Right lung (tissue), 5 donors: ENCODE results near the gene ATP5F1E. TPM values are rescaled to one million over a fixed set of nuclear protein-coding genes. Genes with fewer than 3 reads are reported as not detected.
"Not testable (repeated sequence)": the region's sequence is repeated elsewhere in the genome, so short reads cannot be mapped to it uniquely, and the experiment has no call there.

Source experiments
- DNase-seq, 2 donors: peaks; one replicate each; pipeline ENCODE4 v3.0.0-alpha.2; 2013
- polyA plus RNA-seq, 5 donors: library from polyadenylated mRNA; unstranded; fragments of 120-200 nt; gene quantifications; one replicate each; pipeline versions ENCODE4 v1.2.1 to v1.2.3, GENCODE V29; 2013; ENCODE audit warnings: inconsistent platforms in 1 of 5, low replicate concordance in 1 of 5; ENCODE audit not compliant: insufficient read length in 5 of 5, insufficient read depth in 1 of 5

Gene ATP5F1E
- polyA plus RNA-seq, 5 donors, result 156 to 213 (median 203) TPM

DNA sequence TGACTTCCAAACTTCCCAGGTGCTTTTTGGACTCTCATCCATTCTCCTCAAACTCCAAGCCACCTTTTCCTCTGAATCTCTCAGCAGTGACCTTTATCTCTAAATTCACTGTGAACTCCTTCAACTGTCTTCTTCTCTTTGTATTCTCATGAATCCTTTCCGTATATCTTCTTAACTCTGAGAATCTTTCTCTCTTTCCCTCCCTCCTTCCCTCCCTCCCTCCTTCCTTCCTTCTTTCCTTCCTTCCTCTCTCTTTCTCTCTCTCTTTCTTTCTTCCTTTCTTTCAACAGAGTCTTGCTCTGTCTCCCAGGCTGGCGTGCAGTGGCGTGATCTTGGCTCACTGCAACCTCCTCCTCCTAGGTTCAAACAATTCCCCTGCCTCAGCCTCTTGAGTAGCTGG lies 14.7 kb upstream of the ATP5F1E start:
- DNase-seq, result no peak

DNA sequence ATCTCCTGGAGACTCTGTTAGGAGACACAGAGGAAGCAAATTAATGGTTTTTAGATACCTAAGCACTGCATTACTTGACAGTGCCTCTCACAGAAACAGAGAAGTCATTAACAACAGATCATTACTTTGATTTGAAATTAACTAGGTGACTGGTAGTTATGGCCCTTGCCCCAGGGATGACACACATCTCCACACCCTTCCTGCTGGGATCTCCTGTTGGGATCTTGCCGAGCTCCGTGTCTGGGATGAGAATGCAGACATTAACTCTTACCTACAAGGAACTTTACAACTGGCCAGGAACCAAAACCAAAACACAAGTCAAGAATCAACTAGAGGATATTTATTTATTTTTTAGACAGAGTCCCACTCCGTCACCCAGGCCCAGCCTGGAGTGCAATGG lies 12.7 kb upstream of the ATP5F1E start:
- DNase-seq, result no peak

DNA sequence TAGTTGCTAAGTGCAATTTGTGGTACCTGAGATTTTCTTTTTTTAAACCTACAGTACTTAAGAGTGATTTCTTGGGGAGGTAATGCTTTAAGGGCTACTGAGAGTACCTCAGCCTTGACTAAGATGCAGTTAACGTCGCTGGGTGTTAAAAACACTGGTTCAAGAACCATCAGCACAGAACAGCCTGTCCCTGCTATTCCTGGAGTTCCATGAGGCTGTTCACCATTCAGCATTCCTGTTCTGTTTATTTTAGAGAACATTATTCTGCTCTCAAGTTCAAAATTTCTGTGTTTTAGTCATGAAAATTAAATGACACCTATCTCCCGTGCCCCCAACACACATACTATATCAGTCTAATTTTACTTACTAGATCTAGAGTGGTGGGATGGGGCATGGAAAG lies 12.2 kb upstream of the ATP5F1E start:
- no peak for DNase-seq

DNA sequence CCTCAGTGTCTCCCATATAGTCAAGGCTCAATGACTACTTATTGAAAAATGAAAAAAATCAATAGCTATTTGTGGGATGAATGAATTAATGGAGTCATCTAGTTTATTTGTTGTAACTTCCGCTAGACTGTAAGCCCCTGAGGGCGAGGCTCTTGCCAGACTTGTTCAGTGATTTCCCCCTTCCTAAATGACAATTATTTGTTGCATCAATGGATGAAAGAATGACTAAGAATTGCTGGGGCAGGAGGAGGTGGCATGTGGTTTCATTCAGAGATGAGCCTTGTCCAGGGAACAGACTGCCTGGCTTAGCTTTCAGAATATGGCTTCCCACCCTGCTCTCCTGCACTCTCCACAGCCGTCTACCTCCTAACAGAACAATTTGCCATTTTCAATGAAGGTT lies 11.6 kb upstream of the ATP5F1E start:
- no peak for DNase-seq

DNA sequence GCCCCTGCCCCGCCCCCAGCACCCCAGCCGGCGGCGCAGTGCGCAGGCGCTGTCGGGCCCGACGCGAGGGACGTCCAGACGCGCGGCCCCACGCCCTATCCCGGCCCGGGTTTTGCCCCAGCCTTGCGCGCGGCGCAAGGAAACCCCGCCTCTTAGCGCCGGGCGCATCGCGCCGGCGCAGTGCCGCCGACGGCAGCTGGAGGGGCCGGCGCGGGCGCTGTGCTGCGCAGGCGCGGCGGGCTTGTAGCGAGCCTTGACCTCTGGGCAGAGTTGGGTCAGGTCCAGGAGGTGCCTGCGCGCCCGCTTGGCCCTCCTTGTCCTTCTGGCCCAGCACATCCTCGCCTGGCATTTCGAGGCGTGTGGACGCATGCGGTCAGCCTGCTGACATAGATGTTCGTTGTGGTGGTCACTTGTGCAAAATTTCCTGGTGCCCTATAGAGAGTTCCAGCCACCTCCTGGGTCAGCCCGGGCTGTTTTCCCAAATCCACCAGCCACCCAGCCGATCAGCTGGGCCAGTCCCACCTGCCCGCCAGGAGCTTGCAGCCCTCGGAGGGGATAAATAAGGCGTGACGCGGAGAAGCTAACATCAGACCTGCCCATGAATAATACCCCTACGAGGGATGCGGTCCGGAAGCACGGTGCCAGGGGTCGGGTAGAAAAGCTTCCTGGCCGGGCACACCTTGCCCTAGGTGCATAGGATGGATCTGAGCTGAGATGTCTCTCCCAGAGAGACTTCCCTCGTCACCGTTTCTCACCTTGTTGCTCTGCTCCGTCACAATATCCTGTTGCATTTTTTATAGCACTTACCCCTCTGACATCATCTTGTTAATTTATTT lies 10.9 kb upstream of the ATP5F1E start:
- peak; percentile 93 for DNase-seq

DNA sequence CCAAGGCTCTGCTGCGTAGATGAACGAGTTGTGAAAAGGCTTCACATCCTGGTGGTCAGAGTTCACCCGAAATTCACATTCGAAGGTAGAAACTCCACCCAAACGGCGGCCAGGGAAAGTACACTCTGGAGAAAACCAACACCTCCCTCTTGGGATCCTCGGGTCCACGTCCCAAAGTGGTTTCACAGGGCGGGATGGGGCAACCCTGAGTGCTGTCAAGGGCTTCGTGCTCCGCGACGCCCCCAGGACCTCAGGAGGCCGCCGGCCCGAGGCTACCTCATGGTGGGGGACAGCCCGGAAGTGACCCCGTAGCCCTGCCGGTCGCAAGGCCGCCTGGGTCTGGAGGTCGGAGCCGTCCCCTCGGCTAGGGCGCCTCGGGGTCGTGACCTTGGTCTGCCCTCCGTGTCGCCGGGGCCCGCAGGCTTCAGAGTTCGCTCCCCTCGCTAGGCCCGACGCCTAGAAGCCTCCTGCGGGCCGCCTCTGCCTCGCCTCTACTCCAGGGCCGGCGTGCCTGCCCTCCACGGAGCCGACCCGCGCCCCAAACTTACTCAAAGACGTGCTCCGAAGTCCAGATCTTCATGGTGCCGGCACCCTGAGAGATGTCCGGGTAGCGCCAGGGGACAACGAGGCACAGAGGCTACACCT lies 10.1 kb upstream of the ATP5F1E start, which contains the start of gene PRELID3B:
PRELID3B (minus strand) TSS at position 636 of the 645 bp plus-strand sequence; CDS start at position 580, 56 bp downstream.
- DNase-seq, result no peak

DNA sequence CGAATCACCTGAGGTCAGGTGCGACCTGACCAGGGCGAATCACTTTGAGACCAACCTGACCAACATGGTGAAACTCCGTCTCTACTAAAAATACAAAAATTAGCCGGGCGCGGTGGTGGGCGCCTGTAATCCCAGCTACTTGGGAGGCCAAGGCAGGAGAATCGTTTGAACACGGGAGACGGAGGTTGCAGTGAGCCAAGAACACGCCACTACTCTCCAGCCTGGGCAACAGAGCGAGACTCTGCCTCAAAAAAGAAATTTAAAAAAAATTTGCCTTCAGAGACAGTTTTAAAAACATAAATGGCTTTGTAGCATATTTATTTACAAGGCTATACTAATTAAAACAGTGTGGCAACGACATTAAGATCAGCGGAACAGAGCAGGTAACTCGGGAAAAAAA lies 9.4 kb upstream of the ATP5F1E start:
- DNase-seq, result not testable (repeated sequence)

DNA sequence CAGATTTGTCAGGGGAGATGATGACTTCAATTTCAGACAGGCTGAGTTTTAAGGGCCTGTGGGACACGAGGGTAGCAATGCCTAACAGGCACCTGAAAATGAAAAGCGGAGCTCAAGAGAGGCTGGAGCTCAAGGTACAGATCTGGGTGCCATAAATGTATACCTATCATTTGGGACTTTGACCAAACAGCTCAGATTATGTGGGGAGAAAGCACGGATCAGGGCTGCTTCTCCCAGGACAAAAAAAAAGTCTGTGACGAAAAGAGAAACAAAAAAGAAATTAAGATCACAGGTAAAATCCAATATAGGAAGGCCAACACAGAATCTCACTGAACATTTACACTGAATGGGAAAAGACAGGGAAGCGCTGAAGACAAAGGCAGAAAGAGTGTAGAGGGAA lies 8.5 kb upstream of the ATP5F1E start:
- no peak for DNase-seq

DNA sequence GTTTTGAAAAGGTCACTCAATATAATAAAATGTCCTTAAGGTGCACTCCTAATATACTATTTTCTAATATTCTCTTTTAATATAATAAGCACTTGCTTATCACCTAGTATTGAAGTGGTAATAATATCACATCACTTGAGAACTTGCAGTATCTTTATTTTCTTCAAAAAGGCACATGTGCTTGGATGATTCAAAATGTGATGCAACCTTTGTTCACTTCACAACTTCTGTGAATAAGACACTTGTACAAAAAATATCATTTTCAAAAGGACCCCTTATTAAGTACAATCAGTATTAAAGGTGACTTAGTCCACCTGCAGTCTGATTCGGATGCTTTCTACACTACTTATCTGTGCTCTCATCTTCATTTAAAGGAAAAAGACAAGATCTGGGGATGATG lies 7.1 kb upstream of the ATP5F1E start:
- no peak for DNase-seq

DNA sequence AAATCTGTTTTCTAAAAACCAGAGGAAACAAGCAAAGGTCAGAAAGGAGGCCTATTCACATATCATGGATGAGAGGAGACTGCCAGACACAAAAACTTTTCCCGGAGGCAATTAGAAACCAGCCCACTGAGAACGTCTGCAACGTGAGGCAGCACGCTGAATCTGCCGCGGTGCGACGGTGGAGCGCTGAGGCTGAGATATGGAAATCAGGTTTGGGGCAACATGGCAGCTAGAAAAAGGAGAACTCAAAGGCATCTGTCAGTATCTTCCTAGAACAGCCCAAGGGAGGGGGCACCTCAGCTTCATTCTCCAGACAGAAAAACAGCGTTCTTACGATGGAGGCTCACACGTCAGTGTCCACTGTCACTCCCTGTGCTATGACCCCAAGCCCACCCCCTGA lies 5.3 kb upstream of the ATP5F1E start:
- no peak for DNase-seq

DNA sequence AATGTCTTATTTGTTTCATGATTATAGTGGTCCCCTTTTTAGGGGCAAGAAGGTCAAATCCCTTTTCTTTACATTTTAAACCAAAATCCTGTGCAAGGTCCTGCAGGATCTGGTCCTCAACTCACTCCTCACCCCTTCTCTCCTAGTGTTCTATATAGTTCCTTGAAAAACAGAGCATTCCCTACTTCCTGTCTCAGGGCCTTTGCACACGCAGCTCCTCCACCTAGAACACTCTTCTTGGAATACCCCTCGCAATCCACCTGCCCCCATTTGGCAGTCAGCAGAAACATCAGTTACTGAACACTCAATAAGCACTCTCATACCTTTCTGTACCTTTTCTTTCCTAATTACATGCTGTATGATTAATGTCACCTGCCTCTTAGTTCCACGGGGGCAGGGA lies 3.2 kb upstream of the ATP5F1E start:
- no peak for DNase-seq

DNA sequence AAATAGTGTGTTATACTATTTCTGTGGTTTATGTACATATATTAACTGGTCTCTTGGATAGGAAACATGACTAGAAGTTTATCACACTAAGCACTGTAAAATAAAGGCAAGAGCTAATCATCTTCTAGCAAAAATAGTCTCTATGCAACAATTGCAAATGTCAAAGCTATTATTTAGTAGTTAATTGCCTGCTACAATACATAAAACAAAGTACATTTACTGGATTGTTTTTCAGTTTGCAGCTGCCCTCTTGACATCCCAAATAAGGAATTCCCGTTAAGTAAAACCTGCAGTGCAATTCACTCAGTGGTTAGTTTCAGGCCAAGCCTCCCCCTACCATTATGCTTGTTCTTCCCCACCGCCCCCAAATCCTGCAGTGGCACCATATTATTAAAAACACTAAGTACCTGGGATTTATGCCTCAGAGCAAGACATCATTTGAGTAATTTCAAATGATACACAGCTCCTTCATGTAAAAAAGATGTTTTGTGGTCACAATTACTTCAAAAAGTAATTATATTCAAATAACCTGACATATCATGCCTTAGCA lies 1.6 kb upstream of the ATP5F1E start:
- no peak for DNase-seq

DNA sequence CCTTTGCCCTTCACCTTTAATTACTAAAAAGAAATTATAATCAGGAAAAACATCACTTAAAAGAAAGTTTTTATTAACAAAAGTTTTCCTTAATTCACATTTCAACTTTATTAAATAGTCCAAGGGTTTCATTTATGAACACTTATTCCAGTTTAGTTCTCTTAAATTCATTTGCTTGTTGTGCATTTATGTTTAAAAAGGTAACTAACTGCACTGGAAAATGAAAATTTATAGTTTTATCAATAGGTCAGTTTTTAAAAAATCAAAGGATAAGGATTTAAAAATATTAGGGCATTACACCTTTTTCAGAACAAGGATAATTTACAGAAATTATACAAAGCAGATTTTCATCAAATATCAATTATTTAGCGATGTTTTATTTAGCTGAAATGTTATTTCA lies 958 bp upstream of the ATP5F1E start:
- no peak for DNase-seq

DNA sequence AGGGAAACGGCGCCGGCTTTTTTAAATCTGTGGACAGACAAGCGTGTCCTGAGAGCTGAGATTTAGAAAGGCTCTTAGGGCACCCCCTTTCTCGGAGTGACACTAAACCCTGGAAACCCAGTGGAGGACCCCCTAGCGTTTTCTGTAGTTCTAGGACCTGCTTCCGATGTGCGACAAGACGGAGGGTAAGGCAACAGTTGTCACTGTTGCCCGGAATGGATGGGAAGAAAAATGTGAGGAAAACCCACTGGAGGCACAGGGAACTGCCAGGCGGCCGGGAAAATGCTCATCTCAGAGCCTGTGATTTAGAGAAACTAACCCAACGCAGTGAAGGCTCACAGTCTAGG lies 551 bp upstream of the ATP5F1E start:
- no peak for DNase-seq

DNA sequence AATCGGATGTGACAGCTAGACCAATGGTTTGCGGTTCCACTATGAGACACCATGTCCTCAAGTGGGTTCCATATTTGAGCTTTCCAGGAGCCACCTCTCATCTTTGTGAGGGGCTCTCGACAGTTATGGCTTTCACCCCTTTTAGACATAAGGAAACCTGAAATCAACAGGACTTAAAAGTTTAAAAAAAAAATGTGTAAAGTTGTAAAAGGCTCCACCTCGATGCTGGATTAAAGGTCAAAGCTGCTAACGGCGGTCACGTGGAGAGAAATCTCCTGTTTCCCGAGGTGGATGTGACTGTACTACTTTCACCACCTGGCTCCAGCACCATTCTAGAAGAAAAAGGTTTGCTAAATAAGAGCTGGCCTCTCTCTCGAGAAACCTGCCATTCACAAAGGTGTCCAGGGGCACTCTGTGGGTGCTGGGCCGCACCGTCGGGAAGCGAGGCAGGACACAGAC lies 542 bp downstream of the ATP5F1E start:
- DNase-seq, result no peak

DNA sequence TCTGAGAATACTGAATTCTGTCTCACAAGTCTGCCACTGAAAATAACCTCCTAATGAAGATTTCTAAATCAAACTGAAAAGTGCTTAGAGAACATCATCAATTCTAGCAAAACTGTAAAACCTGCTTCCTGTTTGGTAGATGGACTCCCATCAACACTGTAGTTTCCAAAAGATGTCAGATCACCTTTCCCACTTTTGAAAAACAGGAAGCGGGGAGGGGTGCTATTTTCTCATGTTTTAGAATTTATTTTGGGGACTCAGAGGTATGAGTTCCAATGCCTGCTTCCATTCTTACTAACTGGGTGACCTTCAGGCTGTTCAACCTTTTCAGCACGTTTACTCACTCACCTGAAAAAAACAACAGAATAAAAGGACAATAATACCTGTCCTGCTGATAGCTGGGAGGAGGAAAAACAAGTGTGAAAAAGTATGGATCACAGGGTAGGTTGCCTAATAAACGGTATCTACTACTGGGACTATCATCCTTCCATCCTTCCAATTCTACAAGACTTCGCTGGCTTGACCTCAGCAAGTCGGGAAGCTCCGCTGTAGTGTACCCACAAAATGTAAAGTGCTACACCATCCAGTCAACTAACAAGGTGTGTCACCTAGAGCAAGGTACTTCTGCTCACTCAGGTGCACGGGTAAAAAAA lies 1.1 kb downstream of the ATP5F1E start:
- no peak for DNase-seq

DNA sequence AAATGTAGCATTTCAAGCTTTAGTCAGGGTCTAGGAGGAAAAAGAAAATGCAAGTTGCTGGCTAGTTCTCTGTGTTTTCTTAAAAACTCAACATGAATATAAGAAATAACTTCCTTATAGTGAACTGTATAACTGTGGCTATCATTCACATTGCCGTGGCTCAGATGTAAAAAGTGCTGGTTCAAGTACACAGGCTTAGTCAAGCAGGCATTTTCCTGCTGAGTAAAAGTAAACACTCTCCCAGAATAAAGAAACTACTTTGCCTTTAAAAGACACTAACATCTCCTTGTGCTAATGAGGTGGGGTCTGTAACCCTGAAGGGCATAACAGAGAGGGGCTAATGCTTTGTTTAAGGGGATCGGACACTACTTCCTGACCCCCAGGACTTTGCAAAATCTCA lies 3.3 kb downstream of the ATP5F1E start:
- DNase-seq, result no peak

DNA sequence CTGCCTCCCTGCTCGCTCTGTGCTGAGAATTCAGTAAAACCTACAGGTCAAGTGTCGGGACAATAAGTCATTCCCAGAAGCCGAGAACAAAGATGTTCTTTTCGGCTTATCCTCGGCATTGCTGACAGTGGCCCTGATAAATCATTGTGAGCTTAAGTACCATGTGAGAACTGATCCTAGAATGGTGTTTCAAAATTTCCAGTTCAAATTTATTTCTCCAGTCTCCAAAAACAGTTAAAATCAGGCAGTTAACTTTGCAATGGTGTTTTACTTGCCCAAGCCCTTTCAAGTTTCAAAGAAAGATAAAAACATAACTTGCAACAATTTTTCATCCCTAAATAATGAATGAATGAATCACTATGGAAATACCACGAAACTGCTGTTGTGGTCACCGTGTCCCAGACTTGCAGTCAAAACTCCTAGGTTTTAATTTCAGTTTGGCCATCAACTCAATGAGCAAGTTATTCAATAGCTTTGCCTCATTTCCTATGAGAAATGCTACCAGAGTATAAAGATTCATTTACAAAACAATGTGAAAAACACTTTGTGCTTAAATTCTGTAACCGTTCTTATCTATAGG lies 4.3 kb downstream of the ATP5F1E start:
- no peak for DNase-seq

DNA sequence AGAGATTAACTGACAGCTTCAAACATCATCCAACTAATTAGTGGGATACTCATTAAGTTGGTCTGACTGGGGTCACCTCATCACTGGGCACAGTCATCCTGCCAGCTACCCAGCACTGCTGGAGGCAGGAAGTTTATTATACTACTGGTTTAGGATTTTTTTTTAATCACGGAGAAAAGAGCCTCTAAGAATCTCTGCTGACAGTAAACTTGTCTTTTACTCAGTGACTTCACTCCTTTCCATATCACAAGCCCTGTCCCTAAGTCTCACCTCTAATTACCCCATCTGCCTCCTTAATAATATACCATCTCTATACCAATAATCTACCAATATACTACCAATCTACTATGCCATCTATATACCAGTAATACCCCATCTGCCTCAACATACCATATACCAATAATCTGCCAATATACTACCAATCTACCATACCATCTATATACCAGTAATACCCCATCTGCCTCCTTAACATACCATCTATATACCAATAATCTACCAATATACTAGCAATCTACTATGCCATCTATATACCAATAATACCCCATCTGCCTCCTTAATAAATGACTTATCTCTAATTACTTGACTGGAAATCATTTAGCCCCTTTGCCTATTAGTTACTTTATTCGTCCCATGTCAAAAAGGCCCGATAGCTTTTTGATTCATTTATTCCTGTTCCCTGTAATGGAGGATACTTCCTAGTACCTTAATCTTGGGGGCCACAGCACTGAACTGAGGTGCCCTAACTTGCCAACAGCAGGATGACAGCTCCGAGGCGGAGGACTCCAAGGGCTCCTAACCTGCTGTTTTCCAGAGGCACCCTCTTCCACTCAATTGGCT lies 5.0 kb downstream of the ATP5F1E start:
- DNase-seq, result no peak

DNA sequence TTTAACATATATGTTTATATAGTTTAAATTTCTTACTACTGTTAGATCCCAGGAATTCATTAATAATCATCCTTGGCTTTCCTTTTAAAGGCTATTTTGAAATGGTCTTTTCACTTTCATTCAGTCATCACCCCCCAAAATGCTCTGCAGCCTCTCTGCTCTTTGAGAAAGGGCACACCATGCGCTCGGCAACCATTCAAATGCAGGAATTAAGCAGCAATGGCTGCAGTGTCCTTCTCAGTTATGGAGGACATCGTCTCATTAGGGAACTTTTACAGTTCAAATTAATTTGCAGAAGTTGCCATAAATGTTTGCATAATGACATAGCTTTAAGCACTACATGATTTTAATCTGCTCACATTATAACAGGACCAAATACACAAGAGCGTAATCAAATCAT lies 6.6 kb downstream of the ATP5F1E start:
- DNase-seq, result no peak

DNA sequence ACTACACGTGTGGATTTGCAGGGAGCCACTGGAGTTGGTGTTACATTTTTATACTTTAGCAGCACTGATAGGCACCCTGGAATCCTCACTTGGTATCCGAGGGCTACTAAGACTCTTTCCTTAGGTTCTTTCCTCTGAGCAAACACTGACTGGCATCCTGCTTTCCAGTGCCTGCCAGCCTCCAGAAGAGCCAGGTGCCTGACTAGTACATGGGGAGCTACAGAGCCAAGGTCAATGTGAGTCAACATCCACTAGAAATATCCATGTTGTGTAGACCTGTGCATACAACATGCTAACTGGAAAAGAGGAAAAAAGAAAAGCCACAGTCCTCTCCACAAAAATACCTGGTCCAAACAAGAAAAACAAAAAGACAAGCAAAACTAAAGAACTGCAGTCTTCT lies 7.0 kb downstream of the ATP5F1E start:
- no peak for DNase-seq
